ENCODE measurements around the gene COL4A5. TPM values are rescaled to one million over a fixed set of nuclear protein-coding genes. Genes with fewer than 3 reads are reported as not detected.

COL4A5 gene
- total and polyA plus RNA-seq, 3 donors from 2014 or later, result 13.4 to 33.0 (median 23.8) TPM

GRCh38 chrX:108447303-108447702, 7.7 kb downstream of the COL4A5 start:
- no peak for TF ChIP-seq POLR2A (IDR thresholded peaks at IDR 0.05)
- no peak for TF ChIP-seq CTCF (IDR thresholded peaks at IDR 0.05)
- WGBS, 2 donors, result 86 to 90% methylated on average over 2 of the region's 2 CpGs
- intact Hi-C loops (cut with DNase I; ENCODE audit: low total_unique reads), result no loop called here
- H3K4me1 ChIP-seq, result no peaks in the 10 kb centered on the region
- no peak for DNase-seq
- no peaks in the 10 kb centered on the region for H3K9me3 ChIP-seq
- no peaks in the 10 kb centered on the region for H3K27me3 ChIP-seq
- H3K36me3 ChIP-seq (ENCODE audit: low read depth, missing control alignments), result no peaks in the 10 kb centered on the region
- no peak overlapping the region for H3K27ac ChIP-seq
- no peak overlapping the region for H3K4me3 ChIP-seq

- Histone ChIP-seq H3K9me3 (no peaks in the 10 kb centered on the region), H3K27me3 (no peaks in the 10 kb centered on the region), H3K4me1 (no peaks in the 10 kb centered on the region), H3K36me3 (ENCODE audit: low read depth, missing control alignments) (no peaks in the 10 kb centered on the region), H3K27ac (no peak overlapping the region), H3K4me3 (no peak overlapping the region)
- TF ChIP-seq CTCF (IDR thresholded peaks at IDR 0.05), result no peak
- no peak for TF ChIP-seq POLR2A (IDR thresholded peaks at IDR 0.05)
- 86 to 97% methylated on average over 3 of the region's 3 CpGs for WGBS, 2 donors
- intact Hi-C loops (cut with DNase I; ENCODE audit: low total_unique reads), result no loop called here
- DNase-seq, result no peak
These were observed 14.2 kb downstream of the COL4A5 start for GRCh38 chrX:108453841-108454240.

GRCh38 chrX:108456971-108457477, 17.4 kb downstream of the COL4A5 start:
- intact Hi-C loops (cut with DNase I; ENCODE audit: low total_unique reads), result no loop called here
- Histone ChIP-seq H3K36me3 (ENCODE audit: low read depth, missing control alignments) (no peaks in the 10 kb centered on the region), H3K27me3 (no peaks in the 10 kb centered on the region), H3K9me3 (no peaks in the 10 kb centered on the region), H3K4me3 (no peak overlapping the region), H3K27ac (no peak overlapping the region), H3K4me1 (no peaks in the 10 kb centered on the region)
- no peak for DNase-seq
- TF ChIP-seq POLR2A (IDR thresholded peaks at IDR 0.05) (no peak), CTCF (IDR thresholded peaks at IDR 0.05) (no peak)
- WGBS, 2 donors, result 65 to 71% methylated on average over 4 of the region's 4 CpGs

GRCh38 chrX:108464604-108465003, 25.0 kb downstream of the COL4A5 start:
- Histone ChIP-seq H3K36me3 (ENCODE audit: low read depth, missing control alignments) (no peaks in the 10 kb centered on the region), H3K27me3 (no peaks in the 10 kb centered on the region), H3K4me1 (no peaks in the 10 kb centered on the region), H3K27ac (no peak overlapping the region), H3K9me3 (no peaks in the 10 kb centered on the region), H3K4me3 (no peak overlapping the region)
- no peak for DNase-seq
- intact Hi-C loops (cut with DNase I; ENCODE audit: low total_unique reads), result no loop called here
- WGBS, 2 donors, result 73 to 76% methylated on average over 3 of the region's 3 CpGs
- no peak for TF ChIP-seq CTCF (IDR thresholded peaks at IDR 0.05)
- TF ChIP-seq POLR2A (IDR thresholded peaks at IDR 0.05), result no peak

GRCh38 chrX:108468486-108468885, 28.8 kb downstream of the COL4A5 start:
- H3K4me3 ChIP-seq, result no peak overlapping the region
- no peak overlapping the region for H3K27ac ChIP-seq
- no peaks in the 10 kb centered on the region for H3K27me3 ChIP-seq
- DNase-seq, result no peak
- no peaks in the 10 kb centered on the region for H3K36me3 ChIP-seq (ENCODE audit: low read depth, missing control alignments)
- intact Hi-C loops (cut with DNase I; ENCODE audit: low total_unique reads), result no loop called here
- 94 to 100% methylated on average over 1 of the region's 1 CpG for WGBS, 2 donors
- TF ChIP-seq CTCF (IDR thresholded peaks at IDR 0.05) (no peak), POLR2A (IDR thresholded peaks at IDR 0.05) (no peak)
- no peaks in the 10 kb centered on the region for H3K9me3 ChIP-seq
- H3K4me1 ChIP-seq, result no peaks in the 10 kb centered on the region
